ENCODE data around the gene TMEM50A.
"Not testable (repeated sequence)": the region's sequence is repeated elsewhere in the genome, so short reads cannot be mapped to it uniquely, and the experiment has no call there.

TMEM50A gene

GRCh38 chr1:25389721-25390120 lies 51.6 kb downstream of the TMEM50A start:
- not testable (repeated sequence) for DNase-seq

DNA sequence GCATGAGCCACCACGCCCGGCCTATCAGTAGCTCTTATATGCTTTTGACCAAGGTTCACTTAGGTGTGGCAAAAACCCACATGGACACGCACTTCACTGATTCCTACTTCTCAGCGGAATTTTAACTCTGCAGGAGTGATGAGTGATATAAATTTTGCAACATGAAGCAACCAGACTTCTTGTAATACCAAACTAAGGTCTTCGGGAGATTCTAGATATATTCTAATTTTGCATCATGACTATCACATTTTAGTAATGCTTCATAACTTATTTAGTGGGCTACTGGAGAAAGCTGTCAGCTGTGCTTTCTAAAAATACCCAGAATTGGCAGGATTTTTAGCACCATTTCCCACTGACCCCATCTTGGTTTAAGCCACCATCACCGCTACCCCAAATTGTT lies 54.7 kb downstream of the TMEM50A start:
- DNase-seq, result no peak

- DNase-seq, result not testable (repeated sequence)
These were observed 59.4 kb downstream of the TMEM50A start for GRCh38 chr1:25397549-25397948.

DNA sequence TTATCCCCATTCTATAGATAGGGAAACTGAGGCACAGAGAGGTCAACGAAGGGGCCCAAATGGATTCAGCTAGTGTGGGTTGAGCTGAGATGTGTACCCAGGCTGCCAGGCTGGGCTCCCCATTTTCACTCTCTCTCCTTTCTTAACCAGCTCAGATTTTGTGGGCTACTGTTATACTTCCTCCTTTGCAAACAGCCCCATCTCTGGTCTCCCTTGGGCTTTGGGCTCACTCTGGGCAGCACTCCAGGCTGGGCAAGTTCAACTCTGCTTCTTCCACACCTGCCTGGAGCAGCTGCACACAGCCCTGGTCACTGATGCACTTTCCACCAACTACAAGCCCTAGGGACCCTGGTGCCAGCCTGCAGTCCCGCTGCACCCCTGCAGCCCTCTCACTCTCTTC lies 59.9 kb downstream of the TMEM50A start:
- not testable (repeated sequence) for DNase-seq

DNA sequence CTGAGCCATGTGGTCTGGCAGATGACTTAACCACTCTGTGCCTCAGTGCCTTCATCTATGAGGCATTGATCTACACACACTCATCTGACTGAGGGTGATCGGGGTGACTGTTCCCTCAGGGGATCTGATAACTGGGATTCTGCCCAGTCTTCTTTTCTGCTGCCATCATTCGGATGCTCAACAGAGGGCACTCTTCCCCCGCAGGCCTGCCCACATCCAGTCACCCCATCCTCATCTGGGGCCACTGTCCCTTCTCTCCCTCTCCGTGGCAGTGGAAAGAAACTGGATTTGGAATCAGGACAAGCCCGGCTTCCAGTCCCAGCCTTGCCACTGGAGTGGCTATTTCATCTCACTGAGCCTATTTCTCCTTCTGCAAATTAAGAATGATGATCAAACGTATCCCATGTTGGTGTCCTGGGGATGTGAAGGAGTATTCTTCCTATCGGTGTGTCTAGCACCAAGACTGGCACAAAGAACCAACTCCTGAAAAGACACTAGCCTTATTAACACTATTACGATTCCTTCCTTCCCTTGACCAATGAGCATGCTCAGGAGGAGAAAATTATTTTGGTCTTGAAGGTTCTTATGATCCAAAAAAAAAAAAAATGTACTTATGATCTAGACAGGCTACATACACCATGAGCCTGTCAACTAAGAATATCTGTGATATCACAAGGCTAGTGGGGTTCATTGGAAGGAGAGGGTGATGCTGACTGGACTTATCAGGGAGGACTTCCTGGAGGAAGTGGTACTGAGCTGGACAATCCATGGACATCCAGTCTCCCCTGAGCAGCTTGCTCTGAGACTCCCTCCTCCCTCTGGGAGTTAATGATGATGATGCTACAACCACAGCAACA lies 65.0 kb downstream of the TMEM50A start:
- DNase-seq, result not testable (repeated sequence)

GRCh38 chr1:25405731-25406305 lies 67.7 kb downstream of the TMEM50A start:
- not testable (repeated sequence) for DNase-seq

DNA sequence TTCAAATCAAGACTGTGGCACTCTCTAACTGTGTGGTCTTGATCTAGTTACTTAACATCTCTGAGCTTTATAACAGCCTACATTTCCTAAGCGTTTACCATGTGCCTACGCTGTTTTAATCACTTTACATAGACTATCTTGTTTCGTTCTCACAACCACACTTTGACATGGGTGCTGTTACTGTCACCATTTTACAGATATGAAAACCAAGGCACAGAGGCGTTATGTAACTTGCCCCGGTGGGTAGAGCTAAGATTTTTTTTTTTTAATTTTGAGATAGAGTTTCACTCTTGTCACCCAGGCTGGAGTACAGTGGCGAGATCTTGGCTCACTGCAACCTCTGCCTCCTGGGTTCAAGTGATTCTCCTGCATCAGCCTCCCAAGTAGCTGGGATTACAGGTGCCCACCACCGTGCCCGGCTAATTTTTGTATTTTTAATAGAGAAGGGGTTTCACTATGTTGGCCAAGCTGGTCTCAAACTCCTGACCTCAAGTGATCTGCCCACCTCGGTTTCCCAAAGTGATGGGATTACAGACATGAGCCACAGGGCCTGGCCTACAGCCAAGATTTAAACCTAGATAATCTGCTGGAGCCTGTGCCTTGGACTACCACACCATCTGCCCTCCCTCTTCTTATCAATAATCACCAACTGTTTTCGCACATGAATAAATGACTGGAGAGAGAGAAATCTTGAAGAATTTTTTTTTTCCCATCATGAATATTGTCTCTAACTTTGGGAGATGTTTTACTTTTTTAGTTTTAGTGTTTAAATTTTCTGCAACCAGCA lies 71.7 kb downstream of the TMEM50A start:
- DNase-seq, result not testable (repeated sequence)
